NCI-H2227 (cell line): ENCODE data around the gene CDH19.

Source experiments
- DNase-seq: peaks from one replicate; lab custom pipeline; 2025; ENCODE audit not compliant: unreplicated experiment; lab: John Stamatoyannopoulos, UW

Gene CDH19

GRCh38 chr18:66571845-66572244 lies 32.0 kb downstream of the CDH19 start:
- DNase-seq, result peak; percentile 8

- DNase-seq, result no peak
These were observed 37.3 kb downstream of the CDH19 start for GRCh38 chr18:66566616-66567015.

DNA sequence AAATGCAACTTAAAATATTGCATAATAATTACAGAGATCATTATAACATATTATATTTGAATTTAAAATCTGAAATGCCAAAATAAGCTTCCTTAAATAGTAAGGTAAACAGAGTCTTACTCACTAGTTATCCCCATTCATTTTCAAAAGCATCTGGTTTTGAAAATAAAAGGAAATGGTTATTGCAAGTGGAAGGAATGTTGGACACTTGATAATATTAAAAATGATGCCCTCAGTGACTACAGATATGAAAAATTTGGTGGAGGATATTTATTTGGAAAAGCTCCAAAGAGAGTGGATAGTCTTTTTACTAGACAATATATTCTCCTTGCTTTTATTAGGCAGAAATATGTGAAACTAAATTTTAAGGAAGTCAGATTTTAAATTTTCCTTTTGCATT lies 39.7 kb downstream of the CDH19 start:
- DNase-seq, result no peak

- no peak for DNase-seq
These were observed 41.6 kb downstream of the CDH19 start for GRCh38 chr18:66562279-66562678.

GRCh38 chr18:66560094-66560493 lies 43.8 kb downstream of the CDH19 start:
- peak; percentile 42 for DNase-seq

DNA sequence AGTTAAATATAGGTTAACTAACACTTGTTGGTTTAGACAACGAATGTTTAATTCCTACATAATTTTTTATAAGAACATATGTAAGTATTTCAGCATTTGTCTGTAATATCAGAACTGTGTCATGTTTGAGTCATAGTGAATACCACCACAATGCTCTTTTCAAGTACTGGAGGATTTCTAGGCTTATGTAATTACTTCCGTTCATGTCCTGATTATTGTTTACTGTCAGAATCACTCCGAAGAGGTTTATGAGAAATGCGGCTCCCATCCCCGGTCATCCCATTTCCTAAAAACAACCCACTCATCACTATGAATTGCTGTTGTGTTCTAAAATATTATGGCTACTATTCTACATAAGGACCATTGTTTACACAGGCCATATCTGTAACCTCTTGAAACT lies 45.1 kb downstream of the CDH19 start:
- no peak for DNase-seq

DNA sequence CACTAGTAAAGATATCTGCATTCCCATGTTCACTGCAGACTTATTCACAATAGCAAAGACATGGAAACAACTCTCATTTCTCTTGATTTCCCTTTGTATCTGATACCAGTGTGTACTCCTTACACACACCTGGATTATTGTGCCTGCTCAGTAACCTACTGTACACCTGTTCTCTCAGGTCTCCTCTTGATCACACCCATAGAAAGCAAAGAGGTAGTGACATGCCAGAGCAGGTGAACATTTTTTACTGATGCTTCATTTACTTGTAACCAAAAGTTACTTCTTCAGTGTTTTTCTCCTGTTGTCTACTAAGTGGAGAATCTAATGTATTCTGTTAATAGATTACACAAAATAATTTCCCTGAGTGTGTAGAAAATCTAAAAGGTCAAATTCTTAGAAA lies 46.8 kb downstream of the CDH19 start:
- no peak for DNase-seq

DNA sequence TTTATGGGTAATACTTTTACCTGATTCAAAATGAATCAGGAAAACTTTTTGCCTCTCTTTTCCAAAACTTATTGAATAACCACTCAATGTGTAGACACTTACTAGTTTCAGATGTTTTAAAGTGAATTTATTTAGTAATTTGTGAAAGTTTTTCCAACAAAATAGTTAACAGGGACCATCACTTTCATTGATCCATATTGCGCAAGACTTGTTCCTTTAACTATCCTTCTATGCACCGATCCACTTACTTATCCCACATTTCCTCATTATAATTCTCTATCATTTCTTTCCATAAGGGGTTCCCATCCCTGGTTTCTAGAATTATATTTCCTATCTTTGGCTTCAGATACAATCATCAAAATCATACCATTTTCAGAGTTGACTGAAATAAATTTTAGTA lies 48.3 kb downstream of the CDH19 start:
- DNase-seq, result no peak

DNA sequence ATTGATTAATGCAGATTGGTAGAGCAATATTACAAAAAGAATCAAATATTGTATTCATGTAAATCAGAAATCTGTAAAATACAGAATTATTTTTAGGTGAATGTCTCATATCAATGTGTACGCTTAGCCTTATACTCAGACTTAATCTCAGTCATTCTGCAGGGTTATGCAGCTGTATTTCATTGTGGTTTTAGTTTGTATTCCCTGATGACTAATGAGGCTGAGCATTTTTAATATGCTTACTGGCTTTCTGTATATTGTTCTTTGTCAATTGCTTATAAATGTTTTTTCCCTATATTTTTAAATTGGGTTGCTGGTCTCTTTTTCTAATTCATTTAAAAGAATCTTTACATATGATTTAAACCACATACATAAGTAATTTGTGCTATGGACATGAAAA lies 50.1 kb downstream of the CDH19 start:
- DNase-seq, result no peak

GRCh38 chr18:66550366-66550765 lies 53.5 kb downstream of the CDH19 start:
- DNase-seq, result no peak

DNA sequence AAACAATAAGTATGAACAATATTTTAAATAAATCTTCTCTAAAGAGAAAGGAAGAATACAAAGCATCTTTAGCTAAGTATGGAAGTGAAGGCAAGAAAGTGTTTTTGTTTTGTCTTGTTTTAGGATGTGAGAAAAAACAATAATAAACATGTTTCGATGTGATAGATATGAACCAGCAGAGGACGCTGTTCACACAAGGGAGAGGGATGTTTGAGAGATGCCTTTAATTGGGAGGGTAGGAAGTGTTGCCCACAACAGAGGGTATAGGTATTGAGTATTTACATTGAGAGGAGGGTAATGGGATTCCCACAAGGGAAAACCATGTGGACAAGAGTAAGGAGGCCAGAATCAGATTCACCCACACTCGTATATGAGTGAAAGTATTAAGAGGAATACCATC lies 55.1 kb downstream of the CDH19 start:
- no peak for DNase-seq

DNA sequence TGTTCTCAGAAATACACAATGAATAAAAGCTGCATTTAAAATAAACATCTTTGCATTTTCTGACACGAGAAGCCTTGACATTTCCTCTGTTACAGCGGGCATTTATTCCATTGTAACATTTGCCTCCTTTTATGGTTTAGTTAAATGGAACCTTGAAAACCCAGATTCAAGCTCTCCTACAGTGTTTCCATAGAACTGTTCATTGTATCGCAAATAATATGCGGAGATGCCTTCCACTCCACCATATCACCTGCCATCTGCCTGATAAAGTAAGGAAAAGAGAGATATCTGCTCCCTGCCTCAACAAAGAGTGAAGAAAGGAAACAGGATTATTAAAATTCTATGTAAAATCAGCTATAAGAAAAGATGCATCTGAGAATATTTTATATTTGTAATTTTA lies 69.8 kb downstream of the CDH19 start:
- DNase-seq, result peak; percentile 7

GRCh38 chr18:66533693-66534092 lies 70.2 kb downstream of the CDH19 start:
- DNase-seq, result no peak

- peak; percentile 41 for DNase-seq
These were observed 80.5 kb downstream of the CDH19 start for GRCh38 chr18:66523219-66523991.

DNA sequence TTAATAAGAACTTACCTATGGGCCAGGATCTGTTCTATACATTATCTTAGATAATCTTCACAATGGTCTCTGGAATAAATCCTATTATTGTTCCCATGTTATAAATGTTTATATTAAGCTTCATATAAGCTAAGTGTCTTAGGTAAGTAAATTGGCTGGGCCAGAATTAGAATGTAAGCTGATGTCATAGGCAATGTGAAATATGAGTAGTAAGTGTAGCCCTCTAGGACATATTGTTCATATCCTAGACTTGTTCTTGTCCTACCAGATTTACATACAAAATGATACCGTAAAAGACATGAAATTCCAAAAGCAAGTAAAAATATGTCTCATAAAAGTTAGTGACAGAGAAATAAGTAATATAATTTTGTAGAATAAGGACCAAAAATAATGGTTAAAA lies 89.9 kb downstream of the CDH19 start:
- DNase-seq, result no peak

DNA sequence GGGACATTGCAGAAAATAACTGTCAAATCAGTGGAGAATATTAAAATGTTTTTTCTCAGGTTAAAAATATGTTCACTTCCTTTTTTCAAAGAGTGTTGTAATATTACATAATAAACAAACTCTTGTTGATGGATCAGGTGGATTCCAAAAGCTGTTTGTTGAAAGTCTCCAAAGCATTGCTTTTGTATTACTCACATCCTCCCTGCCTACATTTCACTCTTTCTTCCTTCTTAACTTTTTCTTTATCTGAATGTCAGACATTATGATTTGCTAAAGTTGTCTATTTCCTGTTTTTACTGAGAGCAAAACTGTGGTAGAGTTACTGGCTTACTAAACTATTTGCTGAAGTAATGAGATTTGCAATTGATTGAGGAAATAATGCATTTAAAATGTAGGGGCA lies 92.1 kb downstream of the CDH19 start:
- no peak for DNase-seq

DNA sequence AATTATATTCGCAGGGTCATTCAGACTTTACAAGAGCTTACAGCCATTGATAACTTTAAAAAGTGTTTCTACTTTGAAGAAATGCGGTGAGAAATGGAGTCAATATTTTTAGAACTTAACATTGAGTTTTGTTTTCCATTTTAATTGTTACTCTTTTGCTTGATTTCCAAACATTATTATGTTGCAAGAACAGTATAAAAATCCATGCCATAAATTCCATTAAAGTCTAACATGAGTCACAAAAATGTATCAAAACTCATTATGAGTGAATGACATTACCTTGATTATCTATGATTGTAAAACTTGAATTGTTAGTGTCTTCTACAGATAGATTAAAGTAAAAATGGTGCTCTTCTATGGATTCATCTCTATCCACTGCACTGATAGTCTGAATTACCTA lies 92.6 kb downstream of the CDH19 start:
- DNase-seq, result no peak

DNA sequence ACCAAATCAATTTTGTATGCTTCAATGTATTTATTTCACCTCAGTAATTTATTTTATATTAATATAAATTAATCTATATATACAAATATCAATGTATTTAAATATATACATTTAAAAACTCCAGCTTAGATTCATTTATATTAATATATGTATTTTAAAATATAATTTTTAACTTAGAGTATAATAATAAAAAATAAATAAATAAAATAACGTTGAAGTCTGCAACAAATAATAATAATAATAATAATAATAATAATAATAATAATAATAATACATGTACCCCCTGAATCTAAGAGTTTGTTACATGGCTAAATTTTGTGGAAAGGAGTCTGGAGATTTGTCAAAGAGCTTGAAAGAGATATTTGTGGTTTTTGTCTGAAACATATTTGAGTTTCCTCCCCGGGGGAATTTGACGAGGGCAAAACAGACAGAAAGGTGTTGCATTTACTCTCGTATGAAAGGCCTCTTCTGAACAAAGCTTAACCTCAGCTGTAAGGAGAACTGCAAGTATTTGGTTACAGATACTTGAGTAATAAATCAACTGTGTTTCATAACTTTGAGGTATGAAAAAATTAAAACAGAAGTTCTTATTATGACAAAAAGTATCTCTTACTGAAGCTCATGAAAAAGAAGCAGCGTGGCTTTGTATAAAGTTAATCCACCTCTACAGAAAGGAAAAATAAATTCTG lies 93.4 kb downstream of the CDH19 start:
- DNase-seq, result no peak

DNA sequence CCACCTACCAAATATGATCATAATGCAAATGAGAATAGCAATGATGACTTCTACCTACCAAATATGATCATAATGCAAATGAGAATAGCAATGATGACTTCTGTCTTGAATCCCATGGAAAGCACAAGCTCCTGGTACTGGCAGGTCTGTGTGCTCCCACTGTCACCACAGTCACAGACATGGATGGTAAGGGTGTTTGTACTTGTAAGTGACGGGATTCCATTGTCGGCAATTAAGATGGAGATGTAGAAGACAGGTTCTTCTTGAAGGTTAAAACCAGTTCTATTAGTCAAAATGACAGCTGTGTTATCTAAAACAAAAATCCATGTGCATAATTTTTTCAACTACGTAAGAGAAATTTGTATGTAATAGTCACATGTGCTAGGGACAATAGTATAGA lies 95.0 kb downstream of the CDH19 start:
- no peak for DNase-seq

DNA sequence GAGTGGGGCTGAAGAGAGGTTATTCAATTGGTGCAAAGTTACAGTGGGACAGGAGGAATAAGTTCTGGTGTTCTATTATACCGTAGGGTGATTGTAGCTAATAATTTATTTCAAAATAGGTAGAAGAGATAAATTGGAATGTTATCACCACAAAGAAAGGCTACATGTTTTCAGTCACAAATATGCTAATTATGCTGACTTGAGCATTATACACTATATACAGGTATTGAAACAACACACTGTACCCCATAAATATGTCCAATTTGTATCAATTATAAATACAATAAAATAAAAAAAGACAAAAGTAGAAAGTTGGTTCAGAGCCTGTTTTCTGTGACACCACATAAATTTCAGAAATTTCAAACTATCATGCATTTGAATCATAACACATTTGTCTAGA lies 97.7 kb downstream of the CDH19 start:
- DNase-seq, result no peak

- no peak for DNase-seq
These were observed 106.5 kb downstream of the CDH19 start for GRCh38 chr18:66497351-66497750.

DNA sequence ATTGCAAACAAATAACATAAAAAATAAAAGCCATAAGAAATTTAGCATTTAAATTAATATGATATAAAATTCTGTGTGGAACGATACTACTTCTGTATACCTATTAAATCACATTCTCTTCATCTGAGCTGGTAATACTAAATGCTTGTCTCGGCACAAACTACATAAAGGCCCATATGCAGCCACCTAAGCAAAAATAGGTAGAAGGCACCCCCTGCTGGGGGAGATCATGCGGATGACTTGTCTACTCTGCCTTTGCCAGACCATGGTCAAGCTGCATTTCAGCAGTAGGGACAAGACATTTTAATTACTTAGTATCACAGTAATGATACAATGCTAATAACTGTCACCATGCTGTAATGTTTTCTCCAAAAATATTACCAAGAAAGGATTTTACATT lies 108.0 kb downstream of the CDH19 start:
- DNase-seq, result peak; percentile 74

DNA sequence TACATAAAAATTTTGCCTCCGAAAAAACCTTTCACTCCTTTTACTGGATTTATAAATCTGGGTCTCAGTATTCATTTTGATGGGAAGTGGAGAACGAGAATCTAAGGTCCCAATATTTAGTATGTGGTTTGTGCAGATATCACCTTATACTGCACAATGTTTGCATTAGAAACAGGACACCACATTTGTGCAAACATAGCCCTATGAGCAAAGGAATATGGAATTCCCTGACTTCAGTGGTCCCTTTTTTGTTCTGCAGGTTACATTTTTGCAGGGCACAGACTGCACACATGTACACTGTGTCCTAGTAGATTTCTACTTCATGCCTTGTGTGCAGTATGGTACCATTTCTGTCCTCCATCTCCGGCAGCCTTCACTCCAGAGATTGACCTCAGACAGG lies 130.0 kb downstream of the CDH19 start:
- DNase-seq, result no peak
